GM06990 (cell line): ENCODE measurements around the gene FBXL12.
A peak's percentile ranks its signal among the peaks of the same experiment; 100 is the strongest.
"Not testable (repeated sequence)": the region's sequence is repeated elsewhere in the genome, so short reads cannot be mapped to it uniquely, and the experiment has no call there.

Experiments
- DNase-seq: peaks from one replicate; pipeline ENCODE4 v3.0.0-alpha.2; 2011; ENCODE audit not compliant: insufficient read length; ENCODE audit errors: extremely low read depth
- H3K27me3 ChIP-seq: replicated peaks from 2 replicates; pipeline ENCODE4 v1.6.0; 2011; ENCODE audit warnings: low read length; ENCODE audit not compliant: control insufficient read depth, insufficient read depth
- H3K36me3 ChIP-seq: 2 replicates; pipeline ENCODE4 v1.5.1; 2011; ENCODE audit warnings: low read length; ENCODE audit not compliant: control insufficient read depth, insufficient read depth
- H3K4me3 ChIP-seq: replicated peaks from 2 replicates; pipeline ENCODE4 v1.5.1; 2011; ENCODE audit warnings: low read depth, mild to moderate bottlenecking, control low read depth, low read length
- TF ChIP-seq, protein P1 (sequence below): IDR thresholded peaks from 2 replicates; pipeline ENCODE4 v1.5.1; 2011; ENCODE audit warnings: low read length, control low read depth, mild to moderate bottlenecking, inconsistent platforms; ENCODE audit not compliant: insufficient read depth, poor library complexity, severe bottlenecking

FBXL12 gene

DNA sequence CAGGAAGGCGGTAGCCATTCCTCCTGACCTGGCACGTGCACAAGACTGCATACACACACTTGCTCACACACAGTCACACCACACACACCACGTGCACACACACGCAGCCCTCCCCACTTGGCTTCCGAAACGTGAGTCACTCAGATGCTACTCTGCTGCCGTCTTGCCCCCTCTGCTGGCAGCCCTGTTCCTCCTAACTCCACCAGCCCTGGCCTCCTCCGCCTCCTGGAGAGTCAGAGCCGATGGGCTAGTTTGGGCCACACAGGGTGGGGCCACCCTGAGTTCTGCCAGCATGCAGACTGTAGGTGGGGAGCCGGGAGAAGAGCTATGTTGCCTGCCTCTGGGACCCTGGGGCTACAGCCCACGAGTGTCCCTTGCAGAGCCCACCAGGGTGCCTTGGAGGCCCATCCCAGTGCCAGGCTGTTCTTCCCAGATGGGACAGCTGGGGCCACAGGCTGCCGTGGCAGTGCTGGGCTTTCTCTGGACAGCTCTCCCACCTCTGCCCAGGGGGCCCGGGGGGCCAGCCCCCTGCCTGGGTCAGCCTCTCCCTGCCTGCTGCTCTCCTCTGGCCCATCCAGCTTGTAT, 28.3 kb upstream of the FBXL12 start:
- DNase-seq: no peak
- Histone ChIP-seq H3K36me3 (peaks cover 45% of the 10 kb centered on the region), H3K27me3 (no peaks in the 10 kb centered on the region), H3K4me3 (no peak overlapping the region)
- TF ChIP-seq, protein P1, sequence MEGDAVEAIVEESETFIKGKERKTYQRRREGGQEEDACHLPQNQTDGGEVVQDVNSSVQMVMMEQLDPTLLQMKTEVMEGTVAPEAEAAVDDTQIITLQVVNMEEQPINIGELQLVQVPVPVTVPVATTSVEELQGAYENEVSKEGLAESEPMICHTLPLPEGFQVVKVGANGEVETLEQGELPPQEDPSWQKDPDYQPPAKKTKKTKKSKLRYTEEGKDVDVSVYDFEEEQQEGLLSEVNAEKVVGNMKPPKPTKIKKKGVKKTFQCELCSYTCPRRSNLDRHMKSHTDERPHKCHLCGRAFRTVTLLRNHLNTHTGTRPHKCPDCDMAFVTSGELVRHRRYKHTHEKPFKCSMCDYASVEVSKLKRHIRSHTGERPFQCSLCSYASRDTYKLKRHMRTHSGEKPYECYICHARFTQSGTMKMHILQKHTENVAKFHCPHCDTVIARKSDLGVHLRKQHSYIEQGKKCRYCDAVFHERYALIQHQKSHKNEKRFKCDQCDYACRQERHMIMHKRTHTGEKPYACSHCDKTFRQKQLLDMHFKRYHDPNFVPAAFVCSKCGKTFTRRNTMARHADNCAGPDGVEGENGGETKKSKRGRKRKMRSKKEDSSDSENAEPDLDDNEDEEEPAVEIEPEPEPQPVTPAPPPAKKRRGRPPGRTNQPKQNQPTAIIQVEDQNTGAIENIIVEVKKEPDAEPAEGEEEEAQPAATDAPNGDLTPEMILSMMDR: peak; percentile 46

DNA sequence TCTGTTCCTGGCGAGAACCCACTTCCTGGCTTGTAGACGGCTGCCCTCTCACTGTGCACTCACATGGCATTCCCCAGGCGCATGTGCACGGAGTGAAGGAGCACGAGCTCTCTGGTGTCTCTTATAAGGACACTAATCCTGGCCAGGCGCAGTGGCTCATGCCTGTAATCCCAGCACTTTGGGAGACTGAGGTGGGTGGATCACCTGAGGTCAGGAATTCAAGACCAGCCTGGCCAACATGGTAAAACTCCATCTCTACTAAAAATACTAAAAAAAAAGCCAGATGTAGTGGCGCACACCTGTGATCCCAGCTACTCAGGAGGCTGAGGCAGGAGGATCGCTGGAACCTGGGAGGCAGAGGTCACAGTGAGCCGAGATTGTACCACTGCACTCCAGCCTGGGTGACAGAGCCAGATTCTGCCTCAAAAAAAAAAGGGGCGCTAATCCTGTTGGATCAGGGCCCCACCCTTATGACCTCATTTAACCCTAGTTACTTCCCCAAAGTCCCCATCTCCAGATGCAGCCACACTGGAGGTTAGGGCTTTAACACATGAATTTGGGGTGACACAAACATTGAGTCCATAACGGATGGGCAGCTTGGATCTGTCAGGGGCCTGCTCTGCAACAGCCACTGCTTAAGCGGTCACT, 24.9 kb upstream of the FBXL12 start:
- not testable (repeated sequence) for H3K27me3 ChIP-seq, DNase-seq, H3K4me3 ChIP-seq
- H3K36me3 ChIP-seq: peaks cover 59% of the 10 kb centered on the region

DNA sequence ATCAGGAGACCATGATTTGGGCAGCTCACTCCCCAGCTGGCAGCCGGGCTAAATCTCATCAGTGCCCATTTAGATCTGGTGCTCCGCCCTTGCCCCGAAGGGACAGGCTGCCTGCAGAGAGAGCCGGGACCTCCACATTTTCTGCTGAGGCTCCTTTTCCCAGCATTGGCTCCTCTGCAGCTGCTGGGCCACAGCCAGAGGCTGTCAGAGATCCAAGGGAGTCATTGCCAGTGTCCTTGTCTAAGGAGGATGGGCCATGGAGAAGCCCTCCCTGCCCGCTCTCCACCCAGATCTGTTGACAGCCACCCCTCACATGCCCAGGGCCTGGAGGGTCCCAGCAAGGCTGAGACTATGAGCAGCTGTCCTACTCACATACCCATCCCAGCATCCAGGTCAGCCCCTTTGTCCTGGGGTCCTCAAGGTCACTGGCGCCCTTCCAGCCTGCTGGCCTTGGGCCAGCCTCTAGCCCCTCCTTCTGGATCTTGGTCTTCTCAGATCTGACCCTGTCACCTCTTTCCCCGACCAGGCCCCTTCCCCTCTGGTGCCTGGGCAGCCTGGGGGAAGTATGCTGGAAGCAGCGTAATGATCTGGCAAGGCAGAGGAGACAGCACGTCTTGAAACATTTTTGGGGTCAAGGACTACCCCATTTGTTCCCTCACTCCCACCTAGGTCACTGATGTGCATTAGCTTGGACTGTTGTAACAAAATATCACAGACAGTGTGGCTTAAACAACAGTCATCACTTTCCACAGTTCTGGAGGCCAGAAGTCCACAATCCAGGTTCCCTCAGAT, 24.2 kb upstream of the FBXL12 start:
- TF ChIP-seq, protein P1: no peak
- peaks cover 59% of the 10 kb centered on the region for H3K36me3 ChIP-seq
- no peak for DNase-seq
- H3K27me3 ChIP-seq: no peaks in the 10 kb centered on the region
- no peak overlapping the region for H3K4me3 ChIP-seq

- TF ChIP-seq, protein P1: no peak
- Histone ChIP-seq H3K27me3 (no peaks in the 10 kb centered on the region), H3K36me3 (peaks cover 33% of the 10 kb centered on the region), H3K4me3 (no peak overlapping the region)
- no peak for DNase-seq
Measured at GRCh38 chr19:9839415-9839814, 20.5 kb upstream of the FBXL12 start.

DNA sequence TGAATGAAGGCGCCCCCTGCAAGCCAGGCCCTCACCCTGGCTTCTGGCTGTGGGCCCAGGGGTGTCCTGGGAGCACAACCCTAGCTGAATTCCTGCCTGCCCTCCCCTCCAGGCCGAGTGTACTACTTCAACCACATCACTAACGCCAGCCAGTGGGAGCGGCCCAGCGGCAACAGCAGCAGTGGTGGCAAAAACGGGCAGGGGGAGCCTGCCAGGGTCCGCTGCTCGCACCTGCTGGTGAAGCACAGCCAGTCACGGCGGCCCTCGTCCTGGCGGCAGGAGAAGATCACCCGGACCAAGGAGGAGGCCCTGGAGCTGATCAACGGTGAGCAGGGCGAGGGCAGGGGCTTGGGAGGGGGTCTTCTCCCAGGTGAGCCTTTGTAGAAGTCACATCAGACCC, 19.4 kb upstream of the FBXL12 start:
- TF ChIP-seq, protein P1: no peak
- Histone ChIP-seq H3K36me3 (peaks cover 26% of the 10 kb centered on the region), H3K27me3 (no peaks in the 10 kb centered on the region), H3K4me3 (no peak overlapping the region)
- no peak for DNase-seq

DNA sequence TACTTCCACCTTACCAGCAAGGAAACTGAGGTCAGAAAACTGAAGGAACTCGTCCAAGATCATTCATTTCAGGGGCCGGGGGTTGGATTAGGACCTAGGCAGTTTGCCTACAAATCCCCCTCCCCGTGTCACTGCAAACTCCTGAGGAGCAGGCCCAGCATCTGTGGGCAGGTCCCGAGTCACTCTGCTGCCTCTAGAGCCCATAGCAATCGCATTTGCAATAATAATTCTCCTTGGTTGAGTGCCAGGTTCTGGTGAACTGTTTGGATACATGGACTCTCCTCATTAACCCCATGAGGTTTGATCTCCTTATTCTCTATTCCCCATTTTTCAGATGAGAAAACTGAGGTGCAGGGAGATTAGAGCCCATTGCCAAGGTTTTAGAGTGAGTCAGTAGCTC, 17.1 kb upstream of the FBXL12 start:
- H3K4me3 ChIP-seq: peak overlapping the region; percentile 92
- H3K36me3 ChIP-seq: peaks cover 7% of the 10 kb centered on the region
- no peak for DNase-seq
- no peaks in the 10 kb centered on the region for H3K27me3 ChIP-seq
- TF ChIP-seq, protein P1: no peak
